Spleen (tissue), 11 donors: Measurements from ENCODE around the gene IRF6. TPM values are rescaled to one million over a fixed set of nuclear protein-coding genes. Genes with fewer than 3 reads are reported as not detected.

Source experiments
- DNase-seq: peaks from one replicate; pipeline ENCODE4 v3.0.0-alpha.2; 2020
- H3K27ac ChIP-seq, 8 donors: fragments of 200-600 bp; sonication (generic) in 7 of 8; 1 replicate in 4 of 8; 2 replicates in 4 of 8; pipeline versions ENCODE4 v1.5.0 to v1.8.0; 2016 to 2021; ENCODE audit warnings: inconsistent platforms in 4 of 8, mild to moderate bottlenecking in 4 of 8, moderate library complexity in 1 of 8
- H3K27me3 ChIP-seq, 7 donors: fragments of 200-600 bp; sonication (generic) in 6 of 7; replicated peaks in 1 of 7; 1 replicate in 4 of 7; 2 replicates in 3 of 7; pipeline versions ENCODE4 v1.5.0 to v1.8.0; 2016 to 2021; ENCODE audit warnings: inconsistent platforms in 3 of 7, mild to moderate bottlenecking in 1 of 7
- H3K36me3 ChIP-seq, 6 donors: fragments of 200-600 bp; sonication (generic) in 5 of 6; 1 replicate in 4 of 6; 2 replicates in 2 of 6; pipeline versions ENCODE4 v1.5.0 to v1.8.0; 2016 to 2021; ENCODE audit warnings: inconsistent platforms in 2 of 6
- H3K4me1 ChIP-seq, 6 donors: fragments of 200-600 bp; sonication (generic) in 5 of 6; 1 replicate in 3 of 6; 2 replicates in 3 of 6; pipeline versions ENCODE4 v1.5.0 to v1.8.0; 2016 to 2021; ENCODE audit warnings: inconsistent platforms in 3 of 6
- H3K4me3 ChIP-seq, 8 donors: fragments of 200-600 bp; sonication (generic) in 7 of 8; 1 replicate in 4 of 8; 2 replicates in 4 of 8; pipeline versions ENCODE4 v1.5.0 to v1.8.0; 2016 to 2021; ENCODE audit warnings: inconsistent platforms in 4 of 8, mild to moderate bottlenecking in 4 of 8, moderate library complexity in 2 of 8
- H3K9me3 ChIP-seq, 8 donors: fragments of 200-600 bp; sonication (generic) in 7 of 8; 1 replicate in 4 of 8; 2 replicates in 4 of 8; pipeline versions ENCODE4 v1.5.0 to v1.8.0; 2016 to 2021; ENCODE audit warnings: inconsistent platforms in 4 of 8
- POLR2A ChIP-seq, 3 donors: fragments of 450-650 bp; IDR thresholded peaks; one replicate each; pipeline ENCODE4 v1.5.1; 2017; ENCODE audit warnings: antibody characterized with exemption in 3 of 3, mild to moderate bottlenecking in 1 of 3
- POLR2AphosphoS5 ChIP-seq, 3 donors: sonication (generic); formaldehyde crosslinking; IDR thresholded peaks; one replicate each; pipeline ENCODE4 v1.5.1; 2017; ENCODE audit warnings: antibody characterized with exemption in 3 of 3
- whole genome bisulfite sequencing, 5 donors: extraction: QIAGEN DNeasy Blood & Tissue Kit in 3 of 5; methylation state at CpG; one replicate each; pipeline versions ENCODE4 v1.1.5 to v1.1.7; 2013 to 2018; 5-methylcytosine and 5-hydroxymethylcytosine counted together
- intact Hi-C: fragments of 100-400 bp; cut with DNase I; formaldehyde crosslinking; loops from one replicate; pipeline ENCODE4 v1.15.0; 2023; ENCODE audit warnings: low total_unique reads
- polyA plus RNA-seq, 3 donors: library from polyadenylated mRNA; stranded (reverse); fragments of 200-250 nt; gene quantifications; one replicate each; pipeline ENCODE4 v1.2.1, GENCODE V29; 2013
- total RNA-seq, 7 donors: library from RNA; depleted of rRNA in 3 of 7; stranded (reverse); fragments of >200 nt in 3 of 7; fragmentation: NEBNext Ultra II Directional in 4 of 7; extraction: Animal tissue kit (Norgen Biotek cat#: 25700) in 4 of 7; gene quantifications; one replicate each; pipeline versions ENCODE4 v1.1.0 to v1.2.1, GENCODE V29; 2016 to 2021
- TF ChIP-seq, protein P1 (sequence below), 11 experiments: fragments of 200-600 bp in 7 of 11; fragments of 450-650 bp in 4 of 11; sonication (generic) in 4 of 11; IDR thresholded peaks in 8 of 11; conservative IDR thresholded peaks in 3 of 11; 1 replicate in 7 of 11; 2 replicates in 4 of 11; pipeline versions ENCODE4 v1.4.0 to v1.8.0; 2016 to 2021; ENCODE audit warnings: antibody characterized with exemption in 11 of 11, inconsistent platforms in 4 of 11, mild to moderate bottlenecking in 1 of 11
- donor health status: healthy with polysubstance abuse.
- donor health status: DM: no; HTN: no; CAD: no; lungs with moderate emphysema.
- donor health status: DM: no; HTN: no; CAD: no.
- donor health status: Bipolar disorder and iron deficiency.
- donor health status: healthy.
- donor health status: DM: no; HTN: no; CAD: no.
- donor health status: DM: yes; HTN: yes; CAD: no.

Gene IRF6
- total and polyA plus RNA-seq, 10 donors, result 0.59 to 5.6 (median 3.4) TPM

DNA sequence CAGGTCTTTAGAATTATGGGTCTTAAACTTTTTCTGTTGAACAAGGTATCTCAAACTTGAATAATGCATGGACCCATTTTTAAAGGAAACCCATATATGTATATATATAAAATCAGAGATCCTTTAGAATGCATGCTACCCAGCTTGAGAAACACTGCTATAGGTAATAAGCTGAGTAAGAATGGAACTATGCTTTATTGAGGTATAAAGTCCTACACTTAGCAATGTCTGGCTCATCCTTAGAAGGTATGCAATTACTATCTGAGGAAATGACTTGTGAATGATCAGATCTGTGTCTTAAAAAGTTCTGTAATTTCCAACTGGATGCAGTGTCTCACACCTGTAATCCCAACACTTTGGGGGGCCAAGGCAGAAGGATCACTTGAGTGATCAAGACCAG is 38.8 kb downstream of the IRF6 start:
- Histone ChIP-seq H3K27ac (peak overlapping the region; percentile 85 to 94 (median 87)), H3K36me3 (peaks cover 0 to 56% (median 27%) of the 10 kb centered on the region in 6 donors), H3K4me3 (peak overlapping the region in 2 of 8 donors; percentile 62 to 74), H3K27me3 (no peaks in the 10 kb centered on the region), H3K4me1 (peaks cover 10 to 98% (median 66%) of the 10 kb centered on the region in 6 donors), H3K9me3 (no peaks in the 10 kb centered on the region)
- DNase-seq, result no peak
- intact Hi-C loops, result no loop called here
- TF ChIP-seq POLR2A (IDR thresholded peaks at IDR 0.05), result no peak
- TF ChIP-seq POLR2AphosphoS5 (IDR thresholded peaks at IDR 0.05), result no peak

DNA sequence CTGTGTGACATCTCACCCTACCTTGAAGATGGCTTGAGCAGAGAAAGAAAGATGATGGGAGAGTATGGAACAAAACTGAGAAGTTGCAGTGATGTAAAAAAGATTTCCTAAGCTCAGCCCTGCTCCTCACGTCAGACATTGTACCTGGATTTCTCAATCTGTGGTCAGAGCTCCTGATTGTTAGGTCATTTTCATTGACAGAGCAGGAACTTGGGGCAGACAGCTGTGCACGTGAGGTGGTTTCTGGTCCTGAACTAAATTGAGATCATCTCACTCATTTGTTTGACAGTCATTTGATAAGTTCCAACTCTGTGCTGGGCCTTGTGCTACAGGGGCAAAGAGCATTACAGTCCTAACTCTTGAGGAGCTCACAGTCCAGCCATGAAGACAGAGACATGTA is 39.9 kb downstream of the IRF6 start:
- Histone ChIP-seq H3K27me3 (no peaks in the 10 kb centered on the region), H3K9me3 (no peaks in the 10 kb centered on the region), H3K4me3 (peak overlapping the region in 1 of 8 donors; percentile 74), H3K36me3 (peaks cover 0 to 67% (median 36%) of the 10 kb centered on the region in 6 donors), H3K4me1 (peaks cover 16 to 98% (median 70%) of the 10 kb centered on the region in 6 donors), H3K27ac (peak overlapping the region in 7 of 8 donors; percentile 49 to 94 (median 85))
- intact Hi-C loops, result no loop called here
- no peak for DNase-seq
- TF ChIP-seq, protein P1, sequence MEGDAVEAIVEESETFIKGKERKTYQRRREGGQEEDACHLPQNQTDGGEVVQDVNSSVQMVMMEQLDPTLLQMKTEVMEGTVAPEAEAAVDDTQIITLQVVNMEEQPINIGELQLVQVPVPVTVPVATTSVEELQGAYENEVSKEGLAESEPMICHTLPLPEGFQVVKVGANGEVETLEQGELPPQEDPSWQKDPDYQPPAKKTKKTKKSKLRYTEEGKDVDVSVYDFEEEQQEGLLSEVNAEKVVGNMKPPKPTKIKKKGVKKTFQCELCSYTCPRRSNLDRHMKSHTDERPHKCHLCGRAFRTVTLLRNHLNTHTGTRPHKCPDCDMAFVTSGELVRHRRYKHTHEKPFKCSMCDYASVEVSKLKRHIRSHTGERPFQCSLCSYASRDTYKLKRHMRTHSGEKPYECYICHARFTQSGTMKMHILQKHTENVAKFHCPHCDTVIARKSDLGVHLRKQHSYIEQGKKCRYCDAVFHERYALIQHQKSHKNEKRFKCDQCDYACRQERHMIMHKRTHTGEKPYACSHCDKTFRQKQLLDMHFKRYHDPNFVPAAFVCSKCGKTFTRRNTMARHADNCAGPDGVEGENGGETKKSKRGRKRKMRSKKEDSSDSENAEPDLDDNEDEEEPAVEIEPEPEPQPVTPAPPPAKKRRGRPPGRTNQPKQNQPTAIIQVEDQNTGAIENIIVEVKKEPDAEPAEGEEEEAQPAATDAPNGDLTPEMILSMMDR (IDR thresholded peaks at IDR 0.05 in 8 of 11, conservative IDR thresholded peaks at IDR 0.05 in 3 of 11), result no peak
- peak in 1 of 3 donors; percentile 79 for TF ChIP-seq POLR2AphosphoS5 (IDR thresholded peaks at IDR 0.05)
- 33 to 59% (median 39%) methylated on average over 2 of the region's 2 CpGs for WGBS, 5 donors

DNA sequence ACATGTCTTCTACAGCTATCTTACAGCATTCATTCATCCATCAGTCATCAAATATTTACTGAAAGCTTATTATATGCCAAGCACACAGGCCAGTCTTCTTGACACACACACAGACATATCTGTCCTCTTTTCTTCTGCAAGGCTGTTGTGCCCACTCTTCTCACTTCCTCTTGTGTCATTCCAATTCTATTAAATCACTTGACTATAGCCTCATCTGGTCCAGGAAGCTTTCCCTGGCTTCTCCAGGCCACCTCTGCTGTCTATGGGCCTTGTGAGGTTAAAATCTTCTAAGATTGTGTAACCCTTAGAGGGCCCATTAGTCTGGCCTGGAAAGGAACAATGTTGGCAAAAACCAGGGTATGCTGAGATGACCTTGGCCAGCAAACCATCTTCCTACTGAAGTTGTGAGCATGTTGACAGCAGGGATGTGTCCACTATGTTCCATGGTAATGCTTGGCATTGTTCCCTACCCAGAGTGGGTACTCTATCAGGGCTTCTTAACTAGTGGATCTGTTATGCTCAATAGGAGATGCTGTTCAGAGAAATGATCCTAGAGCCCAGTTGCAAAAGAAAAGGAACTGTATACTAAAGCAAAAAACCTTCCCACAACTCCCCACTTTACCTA is 44.8 kb downstream of the IRF6 start:
- Histone ChIP-seq H3K4me3 (no peak overlapping the region), H3K27ac (peak overlapping the region in 3 of 8 donors; percentile 94 to 97 (median 96)), H3K9me3 (no peaks in the 10 kb centered on the region), H3K36me3 (peaks cover 0 to 79% (median 54%) of the 10 kb centered on the region in 6 donors), H3K27me3 (no peaks in the 10 kb centered on the region), H3K4me1 (peaks cover 20 to 98% (median 59%) of the 10 kb centered on the region in 6 donors)
- intact Hi-C loops, result no loop called here
- no peak for DNase-seq
- TF ChIP-seq, protein P1 (IDR thresholded peaks at IDR 0.05 in 8 of 11, conservative IDR thresholded peaks at IDR 0.05 in 3 of 11), result no peak
- TF ChIP-seq POLR2AphosphoS5 (IDR thresholded peaks at IDR 0.05) (no peak), POLR2A (IDR thresholded peaks at IDR 0.05) (no peak)

GRCh38 chr1:209759829-209760359 is 46.0 kb downstream of the IRF6 start:
- H3K9me3 ChIP-seq, result no peaks in the 10 kb centered on the region
- 90 to 96% (median 95%) methylated on average over 11 to 12 of the region's 12 CpGs for WGBS, 5 donors
- intact Hi-C loops, result no loop called here
- TF ChIP-seq, protein P1 (IDR thresholded peaks at IDR 0.05 in 8 of 11, conservative IDR thresholded peaks at IDR 0.05 in 3 of 11), result no peak
- TF ChIP-seq POLR2AphosphoS5 (IDR thresholded peaks at IDR 0.05) (no peak), POLR2A (IDR thresholded peaks at IDR 0.05) (no peak)
- peaks cover 29 to 100% (median 62%) of the 10 kb centered on the region in 6 donors for H3K4me1 ChIP-seq
- peak overlapping the region in 3 of 8 donors; percentile 94 to 97 (median 96) for H3K27ac ChIP-seq
- peaks cover 0 to 67% (median 50%) of the 10 kb centered on the region in 6 donors for H3K36me3 ChIP-seq
- H3K4me3 ChIP-seq, result no peak overlapping the region
- DNase-seq, result no peak
- no peaks in the 10 kb centered on the region for H3K27me3 ChIP-seq
